ENCODE data around the gene AHCY. TPM values are rescaled to one million over a fixed set of nuclear protein-coding genes. Genes with fewer than 3 reads are reported as not detected.
"Not testable (repeated sequence)": the region's sequence is repeated elsewhere in the genome, so short reads cannot be mapped to it uniquely, and the experiment has no call there.

The AHCY gene
- 100 to 1,000 TPM; 271 to 350 TPM for total RNA-seq
- polyA plus RNA-seq (2013, experiment 1 of 2): 170 TPM
- 151 TPM for polyA plus RNA-seq (2013, experiment 2 of 2)
- long read RNA-seq, experiment 1, transcript AHCY-201 (10 exons, 2,143 nt): major isoform, 90 of 144 reads
- long read RNA-seq, experiment 1, partial matches to known transcripts: 32 of 144 reads
- long read RNA-seq, experiment 1, other reads (novel, unspliced or antisense): 22 of 144 reads
- long read RNA-seq, experiment 2, transcript AHCY-201 (10 exons, 2,143 nt): major isoform, 208 of 279 reads
- long read RNA-seq, experiment 2, partial matches to known transcripts: 30 of 279 reads
- long read RNA-seq, experiment 2, other reads (novel, unspliced or antisense): 41 of 279 reads
- long read RNA-seq, experiment 3, transcript AHCY-201 (10 exons, 2,143 nt): major isoform, 2,115 of 2,406 reads
- long read RNA-seq, experiment 3, transcript AHCY-204 (9 exons, 2,211 nt): minor isoform, 6 of 2,406 reads
- long read RNA-seq, experiment 3, partial matches to known transcripts: 65 of 2,406 reads
- long read RNA-seq, experiment 3, other reads (novel, unspliced or antisense): 220 of 2,406 reads
- long read RNA-seq, experiment 4, transcript AHCY-201 (10 exons, 2,143 nt): major isoform, 175 of 400 reads
- long read RNA-seq, experiment 4, partial matches to known transcripts: 161 of 400 reads
- long read RNA-seq, experiment 4, other reads (novel, unspliced or antisense): 63 of 400 reads

GRCh38 chr20:34302723-34303533 lies at the start of gene AHCY:
TSS of gene AHCY (minus strand) at chr20:34303355. CDS start at chr20:34303270, 85 bp downstream.
- Histone ChIP-seq H3K4me1 (ENCODE audit: control insufficient read depth, insufficient read depth, low read length) (no peaks in the 10 kb centered on the region), H3K9me3 (ENCODE audit: control insufficient read depth, low read length) (no peaks in the 10 kb centered on the region), H3K36me3 (ENCODE audit: control insufficient read depth, insufficient read depth, low read length) (peaks cover 18% of the 10 kb centered on the region), H3K9ac (ENCODE audit: extremely low read depth, low read length, poor library complexity, severe bottlenecking) (peak within 1 kb of the TSS; percentile 91), H3K27ac (ENCODE audit: low read depth, low read length) (peak within 1 kb of the TSS; percentile 96), H3K4me3 (ENCODE audit: low read length) (peak within 1 kb of the TSS; percentile 87), H3K27me3 (ENCODE audit: control insufficient read depth, insufficient read depth, low read length, poor library complexity, severe bottlenecking) (no peaks in the 10 kb centered on the region)
- TF ChIP-seq, protein P1, sequence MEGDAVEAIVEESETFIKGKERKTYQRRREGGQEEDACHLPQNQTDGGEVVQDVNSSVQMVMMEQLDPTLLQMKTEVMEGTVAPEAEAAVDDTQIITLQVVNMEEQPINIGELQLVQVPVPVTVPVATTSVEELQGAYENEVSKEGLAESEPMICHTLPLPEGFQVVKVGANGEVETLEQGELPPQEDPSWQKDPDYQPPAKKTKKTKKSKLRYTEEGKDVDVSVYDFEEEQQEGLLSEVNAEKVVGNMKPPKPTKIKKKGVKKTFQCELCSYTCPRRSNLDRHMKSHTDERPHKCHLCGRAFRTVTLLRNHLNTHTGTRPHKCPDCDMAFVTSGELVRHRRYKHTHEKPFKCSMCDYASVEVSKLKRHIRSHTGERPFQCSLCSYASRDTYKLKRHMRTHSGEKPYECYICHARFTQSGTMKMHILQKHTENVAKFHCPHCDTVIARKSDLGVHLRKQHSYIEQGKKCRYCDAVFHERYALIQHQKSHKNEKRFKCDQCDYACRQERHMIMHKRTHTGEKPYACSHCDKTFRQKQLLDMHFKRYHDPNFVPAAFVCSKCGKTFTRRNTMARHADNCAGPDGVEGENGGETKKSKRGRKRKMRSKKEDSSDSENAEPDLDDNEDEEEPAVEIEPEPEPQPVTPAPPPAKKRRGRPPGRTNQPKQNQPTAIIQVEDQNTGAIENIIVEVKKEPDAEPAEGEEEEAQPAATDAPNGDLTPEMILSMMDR (conservative IDR thresholded peaks at IDR 0.05): peak; percentile 35
- H3K27me3 Mint-ChIP-seq (ENCODE audit: insufficient read depth): peaks cover 2% of the 10 kb centered on the region
- H3K9me3 Mint-ChIP-seq: no peaks in the 10 kb centered on the region
- peaks cover 10% of the 10 kb centered on the region for H3K4me1 Mint-ChIP-seq
- peaks cover 12% of the 10 kb centered on the region for H3K36me3 Mint-ChIP-seq (ENCODE audit: low read depth)
- peak; percentile 99 for DNase-seq
- 0% methylated on average over 52 to 78 of the region's 79 CpGs for WGBS, 2 experiments (ENCODE audit: insufficient coverage in 1 of 2, insufficient read length in 1 of 2)
- no peak within 1 kb of the TSS for H3K4me3 Mint-ChIP-seq
- H3K27ac Mint-ChIP-seq: peak within 1 kb of the TSS; percentile 95

- no peak overlapping the region for H3K27ac ChIP-seq (ENCODE audit: low read depth, low read length)
- no peaks in the 10 kb centered on the region for H3K27me3 ChIP-seq (ENCODE audit: control insufficient read depth, insufficient read depth, low read length, poor library complexity, severe bottlenecking)
- no peak for DNase-seq
- Mint-ChIP-seq H3K27ac (no peak overlapping the region), H3K27me3 (ENCODE audit: insufficient read depth) (no peaks in the 10 kb centered on the region), H3K4me3 (no peak overlapping the region), H3K9me3 (no peaks in the 10 kb centered on the region), H3K36me3 (ENCODE audit: low read depth) (no peaks in the 10 kb centered on the region), H3K4me1 (peaks cover 16% of the 10 kb centered on the region)
- H3K9me3 ChIP-seq (ENCODE audit: control insufficient read depth, low read length): no peaks in the 10 kb centered on the region
- no peaks in the 10 kb centered on the region for H3K4me1 ChIP-seq (ENCODE audit: control insufficient read depth, insufficient read depth, low read length)
- no peaks in the 10 kb centered on the region for H3K36me3 ChIP-seq (ENCODE audit: control insufficient read depth, insufficient read depth, low read length)
- no peak overlapping the region for H3K9ac ChIP-seq (ENCODE audit: extremely low read depth, low read length, poor library complexity, severe bottlenecking)
- TF ChIP-seq, protein P1 (conservative IDR thresholded peaks at IDR 0.05): no peak
- WGBS, 2 experiments (ENCODE audit: insufficient coverage in 1 of 2, insufficient read length in 1 of 2): 93 to 96% methylated on average over 2 to 3 of the region's 3 CpGs
- no peak overlapping the region for H3K4me3 ChIP-seq (ENCODE audit: low read length)
These were observed 46.9 kb upstream of the AHCY start for GRCh38 chr20:34350095-34350494.

- no peak overlapping the region for H3K9ac ChIP-seq (ENCODE audit: extremely low read depth, low read length, poor library complexity, severe bottlenecking)
- H3K9me3 Mint-ChIP-seq: no peaks in the 10 kb centered on the region
- H3K36me3 Mint-ChIP-seq (ENCODE audit: low read depth): no peaks in the 10 kb centered on the region
- WGBS, 2 experiments (ENCODE audit: insufficient coverage in 1 of 2, insufficient read length in 1 of 2): 93 to 100% methylated on average over 4 of the region's 4 CpGs
- H3K4me1 Mint-ChIP-seq: peaks cover 21% of the 10 kb centered on the region
- H3K27ac Mint-ChIP-seq: no peak overlapping the region
- no peak overlapping the region for H3K4me3 Mint-ChIP-seq
- H3K9me3 ChIP-seq (ENCODE audit: control insufficient read depth, low read length): no peaks in the 10 kb centered on the region
- no peaks in the 10 kb centered on the region for H3K27me3 Mint-ChIP-seq (ENCODE audit: insufficient read depth)
- no peak overlapping the region for H3K27ac ChIP-seq (ENCODE audit: low read depth, low read length)
- DNase-seq: no peak
- no peak overlapping the region for H3K4me3 ChIP-seq (ENCODE audit: low read length)
- no peaks in the 10 kb centered on the region for H3K36me3 ChIP-seq (ENCODE audit: control insufficient read depth, insufficient read depth, low read length)
- TF ChIP-seq, protein P1 (conservative IDR thresholded peaks at IDR 0.05): no peak
- no peaks in the 10 kb centered on the region for H3K27me3 ChIP-seq (ENCODE audit: control insufficient read depth, insufficient read depth, low read length, poor library complexity, severe bottlenecking)
- H3K4me1 ChIP-seq (ENCODE audit: control insufficient read depth, insufficient read depth, low read length): no peaks in the 10 kb centered on the region
These were observed 44.4 kb upstream of the AHCY start for GRCh38 chr20:34347571-34347970.

DNA sequence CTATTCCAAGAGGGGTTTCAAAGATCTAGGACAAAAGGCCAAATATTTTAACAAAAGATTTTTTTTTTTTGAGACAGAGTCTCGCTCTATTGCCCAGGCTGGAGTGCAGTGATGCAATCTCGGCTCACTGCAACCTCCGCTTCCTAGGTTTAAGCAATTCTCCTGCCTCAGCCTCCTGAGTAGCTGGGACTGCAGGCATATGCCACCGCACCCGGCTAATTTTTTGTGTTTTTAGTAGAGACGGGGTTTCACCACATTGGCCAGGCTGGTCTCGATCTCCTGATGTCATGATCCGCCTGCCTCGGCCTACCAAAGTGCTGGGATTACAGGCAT lies 43.3 kb upstream of the AHCY start:
- H3K9me3 ChIP-seq (ENCODE audit: control insufficient read depth, low read length); H3K27ac Mint-ChIP-seq; H3K27me3 Mint-ChIP-seq (ENCODE audit: insufficient read depth); H3K9ac ChIP-seq (ENCODE audit: extremely low read depth, low read length, poor library complexity, severe bottlenecking); H3K4me3 Mint-ChIP-seq; H3K36me3 Mint-ChIP-seq (ENCODE audit: low read depth); H3K9me3 Mint-ChIP-seq; H3K4me1 ChIP-seq (ENCODE audit: control insufficient read depth, insufficient read depth, low read length); H3K27me3 ChIP-seq (ENCODE audit: control insufficient read depth, insufficient read depth, low read length, poor library complexity, severe bottlenecking); H3K27ac ChIP-seq (ENCODE audit: low read depth, low read length); DNase-seq; H3K4me3 ChIP-seq (ENCODE audit: low read length); H3K36me3 ChIP-seq (ENCODE audit: control insufficient read depth, insufficient read depth, low read length): not testable (repeated sequence)
- 91 to 94% methylated on average over 9 of the region's 9 CpGs for WGBS, 2 experiments (ENCODE audit: insufficient coverage in 1 of 2, insufficient read length in 1 of 2)
- peaks cover 21% of the 10 kb centered on the region for H3K4me1 Mint-ChIP-seq

Data from endodermal cell (in vitro differentiated cells).